AG10803 (cell line): ENCODE measurements around the gene SCRN3.
"Not testable (repeated sequence)": the region's sequence is repeated elsewhere in the genome, so short reads cannot be mapped to it uniquely, and the experiment has no call there.

Experiments
- DNase-seq: peaks from one replicate; pipeline ENCODE4 v3.0.0; 2010; ENCODE audit warnings: low read depth
- H3K4me3 ChIP-seq: 2 replicates; pipeline ENCODE4 v1.5.1; 2011; ENCODE audit warnings: mild to moderate bottlenecking, low read length, control low read depth
- CTCF ChIP-seq: conservative IDR thresholded peaks from 2 replicates; pipeline ENCODE4 v1.5.1; 2011; ENCODE audit warnings: mild to moderate bottlenecking, low read length, control low read depth, inconsistent platforms

The SCRN3 gene

GRCh38 chr2:174364628-174365027 is 30.9 kb upstream of the SCRN3 start:
- TF ChIP-seq CTCF = no peak
- DNase-seq = no peak
- H3K4me3 ChIP-seq = no peak overlapping the region

- H3K4me3 ChIP-seq = no peak overlapping the region
- DNase-seq = no peak
- no peak for TF ChIP-seq CTCF
Measured at GRCh38 chr2:174365571-174365970, 30.0 kb upstream of the SCRN3 start.

GRCh38 chr2:174368691-174369090 is 26.8 kb upstream of the SCRN3 start:
- TF ChIP-seq CTCF = no peak
- H3K4me3 ChIP-seq = no peak overlapping the region
- no peak for DNase-seq

- TF ChIP-seq CTCF = no peak
- H3K4me3 ChIP-seq = no peak overlapping the region
- peak; percentile 1 for DNase-seq
Measured at GRCh38 chr2:174376967-174377366, 18.6 kb upstream of the SCRN3 start.

GRCh38 chr2:174383796-174384195 is 11.7 kb upstream of the SCRN3 start:
- TF ChIP-seq CTCF = no peak
- DNase-seq = no peak
- H3K4me3 ChIP-seq = no peak overlapping the region

- DNase-seq = no peak
- no peak for TF ChIP-seq CTCF
- no peak overlapping the region for H3K4me3 ChIP-seq
Measured at GRCh38 chr2:174385201-174385600, 10.3 kb upstream of the SCRN3 start.

- DNase-seq, H3K4me3 ChIP-seq: not testable (repeated sequence)
Measured at GRCh38 chr2:174388706-174389105, 6.8 kb upstream of the SCRN3 start.

GRCh38 chr2:174389542-174389941 is 6.0 kb upstream of the SCRN3 start:
- no peak for DNase-seq
- no peak overlapping the region for H3K4me3 ChIP-seq
- no peak for TF ChIP-seq CTCF

GRCh38 chr2:174390303-174390702 is 5.2 kb upstream of the SCRN3 start:
- DNase-seq = not testable (repeated sequence)

More at GRCh38 chr2:174390303-174390702, 5.2 kb upstream of the SCRN3 start:
- H3K4me3 ChIP-seq = not testable (repeated sequence)
